SK-N-SH (cell line): Measurements from ENCODE around the gene DHPS. TPM values are rescaled to one million over a fixed set of nuclear protein-coding genes. Genes with fewer than 3 reads are reported as not detected.

Experiments
- CTCF ChIA-PET: fragments of 300-600, 350-600 bp; formaldehyde crosslinking; extraction: SDS; loops from one replicate; lab custom pipeline; 2021; lab: Yijun Ruan, JAX
- POLR2A ChIA-PET: fragments of 350-600 bp; sonication (Branson Sonifier 250); formaldehyde crosslinking; extraction: SDS; loops from one replicate; lab custom pipeline; 2020; ENCODE audit warnings: antibody characterized with exemption, inconsistent platforms; lab: Yijun Ruan, JAX
- DNase-seq: peaks from one replicate; pipeline ENCODE4 v3.0.0; 2012
- H2AFZ ChIP-seq: fragments of 200-600 bp; sonication (generic); 2 replicates; pipeline ENCODE4 v1.8.1; 2016; ENCODE audit warnings: antibody characterized with exemption, mild to moderate bottlenecking, low read depth
- H3F3A ChIP-seq: fragments of 200-600 bp; sonication (generic); replicated peaks from 2 replicates; pipeline ENCODE3; 2016; ENCODE audit warnings: antibody characterized with exemption, mild to moderate bottlenecking; ENCODE audit not compliant: insufficient read depth
- H3K27ac ChIP-seq, 2 experiments: fragments of 200-500 bp in 1 of 2; fragments of 200-600 bp in 1 of 2; sonication (Bioruptor generic) in 1 of 2; sonication (generic), shearing (Covaris generic) in 1 of 2; 2 replicates each; pipeline versions ENCODE4 v1.5.1 to v1.6.1; 2014 to 2016; ENCODE audit warnings: low read depth in 2 of 2, inconsistent platforms in 1 of 2, low read length in 1 of 2, mild to moderate bottlenecking in 1 of 2, mixed read lengths in 1 of 2
- H3K27me3 ChIP-seq: fragments of 200-600 bp; sonication (generic), shearing (Covaris generic); 2 replicates; pipeline ENCODE4 v1.6.1; 2016; ENCODE audit warnings: mixed run types; ENCODE audit not compliant: insufficient read depth
- H3K36me3 ChIP-seq, 2 experiments: fragments of 200-500 bp in 1 of 2; fragments of 200-600 bp in 1 of 2; sonication (Bioruptor generic) in 1 of 2; sonication (generic) in 1 of 2; replicated peaks in 1 of 2; 2 replicates each; pipeline versions ENCODE3 to v1.5.1; 2014 to 2016; ENCODE audit warnings: low read length in 1 of 2, mild to moderate bottlenecking in 1 of 2; ENCODE audit not compliant: insufficient read depth in 2 of 2, control insufficient read depth in 1 of 2
- H3K4me1 ChIP-seq, 2 experiments: fragments of 200-500 bp in 1 of 2; fragments of 200-600 bp in 1 of 2; sonication (Bioruptor generic) in 1 of 2; sonication (generic), shearing (Covaris generic) in 1 of 2; 2 replicates each; pipeline versions ENCODE4 v1.5.1 to v1.6.1; 2014 to 2016; ENCODE audit warnings: low read depth in 1 of 2, low read length in 1 of 2, mixed run types in 1 of 2; ENCODE audit not compliant: insufficient read depth in 2 of 2, control insufficient read depth in 1 of 2
- H3K4me2 ChIP-seq: fragments of 200-600 bp; sonication (generic), shearing (Covaris generic); 2 replicates; pipeline ENCODE4 v1.6.1; 2017; ENCODE audit warnings: mixed run types
- H3K4me3 ChIP-seq, 2 experiments: fragments of 200-500 bp in 1 of 2; fragments of 200-600 bp in 1 of 2; sonication (Bioruptor generic) in 1 of 2; sonication (generic), shearing (Covaris generic) in 1 of 2; 2 replicates each; pipeline versions ENCODE4 v1.5.1 to v1.8.1; 2014 to 2016; ENCODE audit warnings: low read depth in 2 of 2, inconsistent platforms in 1 of 2, low read length in 1 of 2, mild to moderate bottlenecking in 1 of 2, mixed read lengths in 1 of 2, moderate library complexity in 1 of 2
- H3K79me2 ChIP-seq: fragments of 200-600 bp; sonication (generic); 2 replicates; pipeline ENCODE4 v1.8.1; 2017; ENCODE audit warnings: mild to moderate bottlenecking; ENCODE audit not compliant: insufficient read depth
- H3K9ac ChIP-seq: fragments of 200-600 bp; sonication (generic); 2 replicates; pipeline ENCODE4 v1.6.1; 2017; ENCODE audit warnings: mixed run types
- H3K9me2 ChIP-seq: fragments of 200-600 bp; sonication (generic); 2 replicates; pipeline ENCODE4 v1.6.1; 2017; ENCODE audit warnings: mixed run types
- H3K9me3 ChIP-seq: fragments of 200-600 bp; sonication (generic); 2 replicates; pipeline ENCODE4 v1.6.1; 2017; ENCODE audit warnings: mixed run types, mild to moderate bottlenecking, moderate library complexity
- H4K20me1 ChIP-seq: fragments of 200-600 bp; sonication (generic); 2 replicates; pipeline ENCODE4 v1.6.1; 2017; ENCODE audit warnings: mild to moderate bottlenecking, mixed run types; ENCODE audit not compliant: insufficient read depth
- CHD2 ChIP-seq: fragments of 150-350 bp; IDR thresholded peaks from 2 replicates; pipeline ENCODE4 v1.6.1; 2018; ENCODE audit warnings: low read length; ENCODE audit not compliant: partially characterized antibody
- CTCF ChIP-seq: fragments of 200-600 bp; sonication (generic); IDR thresholded peaks from 2 replicates; pipeline ENCODE4 v1.6.1; 2017; ENCODE audit warnings: antibody characterized with exemption, mild to moderate bottlenecking, moderate library complexity
- ELF1 ChIP-seq: IDR thresholded peaks from 2 replicates; pipeline ENCODE4 v1.4.0; 2012
- EP300 ChIP-seq, 2 experiments: IDR thresholded peaks; 2 replicates each; pipeline versions ENCODE4 v1.4.0 to v1.6.1; 2012; ENCODE audit warnings: borderline replicate concordance in 1 of 2, low read depth in 1 of 2, low read length in 1 of 2
- EZH2phosphoT487 ChIP-seq: fragments of 200-600 bp; sonication (generic); IDR thresholded peaks from 2 replicates; pipeline ENCODE4 v1.6.1; 2017; ENCODE audit warnings: low read depth, mixed run types, mild to moderate bottlenecking, antibody characterized with exemption, moderate library complexity, borderline replicate concordance
- FOXJ3 ChIP-seq: sonication (generic); formaldehyde crosslinking; IDR thresholded peaks from 2 replicates; pipeline ENCODE4 v1.5.1; 2020; ENCODE audit warnings: mild to moderate bottlenecking, missing genetic modification reagents
- FOXM1 ChIP-seq: IDR thresholded peaks from 2 replicates; pipeline ENCODE4 v1.4.0; 2012; ENCODE audit warnings: low read depth, mild to moderate bottlenecking
- GATA2 ChIP-seq: sonication (generic); formaldehyde crosslinking; IDR thresholded peaks from 2 replicates; pipeline ENCODE4 v1.5.0; 2020; ENCODE audit warnings: mild to moderate bottlenecking, missing genetic modification reagents
- MEF2A ChIP-seq: IDR thresholded peaks from 2 replicates; pipeline ENCODE4 v1.4.0; 2012; ENCODE audit warnings: low read depth, borderline replicate concordance
- NFIC ChIP-seq: IDR thresholded peaks from 2 replicates; pipeline ENCODE4 v1.4.0; 2012; ENCODE audit warnings: borderline replicate concordance
- PBX3 ChIP-seq: IDR thresholded peaks from 2 replicates; pipeline ENCODE4; 2012
- RCOR1 ChIP-seq: fragments of 150-350 bp; IDR thresholded peaks from 2 replicates; pipeline ENCODE4 v1.6.1; 2017; ENCODE audit warnings: antibody characterized with exemption, low read length
- REST ChIP-seq: IDR thresholded peaks from 2 replicates; pipeline ENCODE4 v1.6.1; 2012; ENCODE audit warnings: mild to moderate bottlenecking, low read depth, low read length, moderate library complexity
- RFX5 ChIP-seq: IDR thresholded peaks from 2 replicates; pipeline ENCODE4 v1.6.1; 2012; ENCODE audit warnings: mild to moderate bottlenecking, improper control_type of control experiment, low read length
- SMC3 ChIP-seq: IDR thresholded peaks from 2 replicates; pipeline ENCODE4 v1.6.1; 2012; ENCODE audit warnings: low read depth, low read length, improper control_type of control experiment
- TAF1 ChIP-seq: IDR thresholded peaks from 2 replicates; pipeline ENCODE4 v1.6.1; 2012; ENCODE audit warnings: low read depth, mild to moderate bottlenecking, low read length, moderate library complexity, borderline replicate concordance
- TEAD4 ChIP-seq: IDR thresholded peaks from 2 replicates; pipeline ENCODE4 v1.4.0; 2012; ENCODE audit warnings: mild to moderate bottlenecking, borderline replicate concordance; ENCODE audit not compliant: insufficient read depth
- USF1 ChIP-seq: IDR thresholded peaks from 2 replicates; pipeline ENCODE4 v1.4.0; 2012; ENCODE audit warnings: low read depth, borderline replicate concordance
- USF2 ChIP-seq: fragments of 150-350 bp; IDR thresholded peaks from 2 replicates; pipeline ENCODE4 v1.6.1; 2017; ENCODE audit warnings: antibody characterized with exemption, low read length, low read depth, borderline replicate concordance
- YY1 ChIP-seq: IDR thresholded peaks from 2 replicates; pipeline ENCODE4 v1.4.0; 2012; ENCODE audit warnings: low read depth, mild to moderate bottlenecking
- ZBTB33 ChIP-seq: IDR thresholded peaks from 2 replicates; pipeline ENCODE4 v1.4.0; 2012; ENCODE audit warnings: low read depth, borderline replicate concordance
- WGBS: methylation state at CpG from one replicate; pipeline ENCODE4 v1.1.6; 2017; ENCODE audit warnings: low lambda C conversion rate; 5-methylcytosine and 5-hydroxymethylcytosine counted together
- polyA plus RNA-seq, 3 experiments: library from polyadenylated mRNA; depleted of rRNA; stranded (reverse); fragments of >200 nt; gene quantifications; 2 replicates each; pipeline ENCODE4 v1.2.3, GENCODE V29; 2012

DHPS gene
- polyA plus RNA-seq, 1 of the 3 experiments (the other 2 are of a cell fraction) = 179 TPM

- no peaks in the 10 kb centered on the region for H3K9me2 ChIP-seq
- H2AFZ ChIP-seq = peak within 1 kb of the TSS; percentile 75
- H3K27me3 ChIP-seq = no peaks in the 10 kb centered on the region
- 6% methylated on average over 21 of the region's 28 CpGs for WGBS
- H3K4me2 ChIP-seq = peak within 1 kb of the TSS; percentile 89
- H3K4me1 ChIP-seq = peaks cover 7 to 8% of the 10 kb centered on the region in 2 experiments; a peak in 3 of 4 replicates
- peak within 1 kb of the TSS; percentile 95 for H3K9ac ChIP-seq
- DNase-seq = peak; percentile 88
- POLR2A ChIA-PET = interaction anchor here (1.0 to 1.6 kb wide), 4 partner anchors 8 to 222 kb away, joined by 3 to 6 read pairs (median 4); partner anchors contain the start of genes FBXW9 and RAD23A
- peak within 1 kb of the TSS; percentile 88 to 89 for H3K27ac ChIP-seq
- CTCF ChIA-PET = interaction anchor here (0.7 to 3.8 kb wide), 6 partner anchors 9 to 124 kb away, joined by 3 to 25 read pairs (median 4); partner anchors contain the start of gene TRIR
- peak within 1 kb of the TSS; percentile 63 to 77 for H3K4me3 ChIP-seq
- H3F3A ChIP-seq = peaks cover 22% of the 10 kb centered on the region
- no peaks in the 10 kb centered on the region for H4K20me1 ChIP-seq
- peaks cover 48% of the 10 kb centered on the region for H3K79me2 ChIP-seq
- H3K9me3 ChIP-seq = no peaks in the 10 kb centered on the region
- H3K36me3 ChIP-seq = peaks cover 5 to 9% of the 10 kb centered on the region in 2 experiments
- TF ChIP-seq USF2 (no peak), ELF1 (no peak), TEAD4 (no peak), SMC3 (no peak), EZH2phosphoT487 (no peak), RCOR1 (no peak), CHD2 (no peak), ZBTB33 (0 out of 2 replicates have a peak, but pooled peaks have one; percentile 22), REST (no peak), FOXJ3 (CRISPR knock-in tag) (no peak), CTCF (no peak), YY1 (no peak), RFX5 (no peak), TAF1 (no peak), NFIC (peak; percentile 72), USF1 (peak; percentile 69; the same call in 1 of the 2 replicates), EP300 (IDR thresholded peaks at IDR 0.05; ENCODE audit: borderline replicate concordance in 1 of 2, low read depth in 1 of 2, low read length in 1 of 2) (no peak), PBX3 (no peak), FOXM1 (no peak), MEF2A (no peak), GATA2 (CRISPR knock-in tag) (peak; percentile 83)
These were observed 42.2 kb upstream of the DHPS start, which contains the start of gene TNPO2 for GRCh38 chr19:12723641-12724426. Gene TNPO2, minus strand, starts transcription at chr19:12723932. Its CDS starts 2,955 bp downstream, at chr19:12720977.
